ENCODE results near the gene NFIC. TPM values are rescaled to one million over a fixed set of nuclear protein-coding genes. Genes with fewer than 3 reads are reported as not detected.
A peak's percentile ranks its signal among the peaks of the same experiment; 100 is the strongest.
"Not testable (repeated sequence)": the region's sequence is repeated elsewhere in the genome, so short reads cannot be mapped to it uniquely, and the experiment has no call there.

NFIC gene
- total RNA-seq, 6 experiments from 2014 or later, result 94.6 to 168 (median 120) TPM

DNA sequence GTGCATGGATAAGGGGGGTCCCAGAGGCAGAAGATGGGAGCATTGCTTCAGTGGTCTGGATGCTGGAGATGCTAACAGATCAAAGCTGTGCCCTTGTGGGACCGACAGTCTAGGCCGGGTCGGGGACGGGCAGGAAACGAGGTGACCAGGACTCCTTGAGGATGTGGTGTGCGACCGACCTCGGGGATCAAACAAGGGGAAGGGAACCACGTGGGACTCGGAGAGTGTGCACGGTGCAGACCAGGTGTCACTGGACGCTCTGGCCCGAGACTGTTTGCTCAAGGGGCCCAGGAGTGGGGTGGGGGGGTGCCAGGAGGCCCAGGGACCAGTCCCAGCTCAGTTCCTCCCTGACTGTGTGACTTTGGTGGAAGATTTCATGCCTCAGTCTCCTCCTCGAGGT is 6.0 kb downstream of the NFIC start:
- Histone ChIP-seq H3K9me3 (no peaks in the 10 kb centered on the region), H3K27me3 (no peaks in the 10 kb centered on the region), H3K27ac (peak overlapping the region in 2 of 3 donors; percentile 89 to 90), H3K4me1 (peaks cover 3 to 55% (median 20%) of the 10 kb centered on the region in 4 donors), H3K36me3 (no peaks in the 10 kb centered on the region), H3K4me3 (no peak overlapping the region)
- DNase-seq (no peak), ATAC-seq (no peak)
- 42% methylated on average over 10 of the region's 14 CpGs for WGBS (ENCODE audit: insufficient coverage, low coverage, low lambda C conversion rate, missing lambda C conversion rate)
- TF ChIP-seq, protein P1, sequence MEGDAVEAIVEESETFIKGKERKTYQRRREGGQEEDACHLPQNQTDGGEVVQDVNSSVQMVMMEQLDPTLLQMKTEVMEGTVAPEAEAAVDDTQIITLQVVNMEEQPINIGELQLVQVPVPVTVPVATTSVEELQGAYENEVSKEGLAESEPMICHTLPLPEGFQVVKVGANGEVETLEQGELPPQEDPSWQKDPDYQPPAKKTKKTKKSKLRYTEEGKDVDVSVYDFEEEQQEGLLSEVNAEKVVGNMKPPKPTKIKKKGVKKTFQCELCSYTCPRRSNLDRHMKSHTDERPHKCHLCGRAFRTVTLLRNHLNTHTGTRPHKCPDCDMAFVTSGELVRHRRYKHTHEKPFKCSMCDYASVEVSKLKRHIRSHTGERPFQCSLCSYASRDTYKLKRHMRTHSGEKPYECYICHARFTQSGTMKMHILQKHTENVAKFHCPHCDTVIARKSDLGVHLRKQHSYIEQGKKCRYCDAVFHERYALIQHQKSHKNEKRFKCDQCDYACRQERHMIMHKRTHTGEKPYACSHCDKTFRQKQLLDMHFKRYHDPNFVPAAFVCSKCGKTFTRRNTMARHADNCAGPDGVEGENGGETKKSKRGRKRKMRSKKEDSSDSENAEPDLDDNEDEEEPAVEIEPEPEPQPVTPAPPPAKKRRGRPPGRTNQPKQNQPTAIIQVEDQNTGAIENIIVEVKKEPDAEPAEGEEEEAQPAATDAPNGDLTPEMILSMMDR (IDR thresholded peaks at IDR 0.05), result no peak
- intact Hi-C loops (cut with DNase I), result loop anchor here in 1 of 2 donors (10.0 kb wide), 1 partner anchor 52 kb away; no protein-coding TSS in a partner anchor

DNA sequence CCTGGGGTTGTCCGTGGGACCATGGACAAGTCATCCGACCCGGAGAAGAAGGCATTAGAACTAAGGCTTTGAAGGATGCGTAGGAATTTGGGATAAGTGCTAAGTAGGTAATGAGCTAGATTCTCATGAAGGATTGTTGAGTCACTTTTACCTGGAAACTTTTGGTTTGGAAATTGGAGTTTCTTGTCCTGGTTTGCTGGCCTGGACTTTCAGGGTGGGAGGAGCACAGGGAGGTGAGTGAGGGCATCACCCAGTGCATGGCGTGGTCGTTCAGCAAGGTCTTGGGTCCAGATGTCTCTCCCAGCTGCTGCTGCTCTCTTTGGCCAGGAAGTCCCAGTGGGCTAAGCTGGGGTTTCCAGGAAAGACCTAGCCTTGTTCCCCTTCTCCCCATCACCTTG is 7.6 kb downstream of the NFIC start:
- Histone ChIP-seq H3K27me3 (no peaks in the 10 kb centered on the region), H3K36me3 (no peaks in the 10 kb centered on the region), H3K4me3 (no peak overlapping the region), H3K4me1 (peaks cover 0 to 55% (median 20%) of the 10 kb centered on the region in 4 donors), H3K27ac (peak overlapping the region; percentile 83 to 90 (median 89)), H3K9me3 (no peaks in the 10 kb centered on the region)
- DNase-seq, result no peak
- intact Hi-C loops (cut with DNase I), result loop anchor here in 1 of 2 donors (10.0 kb wide), 1 partner anchor 51 kb away; no protein-coding TSS in a partner anchor
- WGBS (ENCODE audit: insufficient coverage, low coverage, low lambda C conversion rate, missing lambda C conversion rate), result 53% methylated on average over 4 of the region's 6 CpGs
- ATAC-seq, result no peak
- TF ChIP-seq, protein P1 (IDR thresholded peaks at IDR 0.05), result no peak
- no peak for TF ChIP-seq POLR2A (IDR thresholded peaks at IDR 0.05)

DNA sequence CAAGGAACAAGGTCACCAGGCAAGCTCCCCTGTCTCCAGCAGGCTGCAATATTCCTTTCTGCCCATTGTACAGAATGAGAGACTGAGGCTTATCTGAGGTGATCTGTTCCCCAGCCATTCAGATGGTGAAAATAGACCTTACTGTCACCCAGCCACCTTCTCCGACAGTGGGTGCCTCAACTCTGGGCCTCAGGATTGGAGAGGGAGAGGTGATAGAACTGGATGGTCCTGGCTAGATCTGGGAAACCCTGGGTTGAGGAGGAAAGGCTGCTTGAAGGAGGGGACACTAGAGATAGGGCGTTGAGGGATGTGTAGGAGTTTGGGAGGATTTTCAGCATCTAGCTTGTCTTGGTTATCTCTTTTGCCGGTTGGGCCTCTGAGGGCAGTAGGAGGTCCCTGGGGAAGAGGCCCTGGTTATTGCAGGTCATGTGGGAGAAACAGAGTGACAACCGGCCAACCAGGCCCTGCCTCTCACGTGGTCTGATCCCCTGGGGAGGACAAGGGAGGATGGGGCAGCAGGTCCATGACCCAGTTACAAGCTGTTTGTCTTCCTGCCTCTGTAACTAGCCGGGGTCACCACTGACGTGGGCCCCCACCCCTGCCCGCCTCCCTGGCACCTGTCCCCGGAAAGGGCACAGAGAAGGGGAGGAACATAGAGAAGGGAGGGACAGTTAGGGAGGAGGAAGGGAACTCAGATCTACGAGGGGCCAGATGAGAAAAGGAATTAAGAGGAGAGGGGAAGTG is 8.2 kb downstream of the NFIC start:
- peak overlapping the region; percentile 83 to 90 (median 89) for H3K27ac ChIP-seq
- intact Hi-C loops (cut with DNase I), result loop anchor here in 1 of 2 donors (10.0 kb wide), 1 partner anchor 50 kb away; no protein-coding TSS in a partner anchor
- no peaks in the 10 kb centered on the region for H3K27me3 ChIP-seq
- no peaks in the 10 kb centered on the region for H3K9me3 ChIP-seq
- H3K4me3 ChIP-seq, result peak overlapping the region in 2 of 3 donors; percentile 37 to 46
- 9% methylated on average over 10 of the region's 10 CpGs for WGBS (ENCODE audit: insufficient coverage, low coverage, low lambda C conversion rate, missing lambda C conversion rate)
- no peaks in the 10 kb centered on the region for H3K36me3 ChIP-seq
- peak; percentile 64 to 81 (median 76) for ATAC-seq
- DNase-seq, result peak; percentile 91 to 97 (median 96)
- peaks cover 0 to 59% (median 20%) of the 10 kb centered on the region in 4 donors for H3K4me1 ChIP-seq
- TF ChIP-seq POLR2A (IDR thresholded peaks at IDR 0.05), result no peak
- TF ChIP-seq, protein P1 (IDR thresholded peaks at IDR 0.05), result no peak

DNA sequence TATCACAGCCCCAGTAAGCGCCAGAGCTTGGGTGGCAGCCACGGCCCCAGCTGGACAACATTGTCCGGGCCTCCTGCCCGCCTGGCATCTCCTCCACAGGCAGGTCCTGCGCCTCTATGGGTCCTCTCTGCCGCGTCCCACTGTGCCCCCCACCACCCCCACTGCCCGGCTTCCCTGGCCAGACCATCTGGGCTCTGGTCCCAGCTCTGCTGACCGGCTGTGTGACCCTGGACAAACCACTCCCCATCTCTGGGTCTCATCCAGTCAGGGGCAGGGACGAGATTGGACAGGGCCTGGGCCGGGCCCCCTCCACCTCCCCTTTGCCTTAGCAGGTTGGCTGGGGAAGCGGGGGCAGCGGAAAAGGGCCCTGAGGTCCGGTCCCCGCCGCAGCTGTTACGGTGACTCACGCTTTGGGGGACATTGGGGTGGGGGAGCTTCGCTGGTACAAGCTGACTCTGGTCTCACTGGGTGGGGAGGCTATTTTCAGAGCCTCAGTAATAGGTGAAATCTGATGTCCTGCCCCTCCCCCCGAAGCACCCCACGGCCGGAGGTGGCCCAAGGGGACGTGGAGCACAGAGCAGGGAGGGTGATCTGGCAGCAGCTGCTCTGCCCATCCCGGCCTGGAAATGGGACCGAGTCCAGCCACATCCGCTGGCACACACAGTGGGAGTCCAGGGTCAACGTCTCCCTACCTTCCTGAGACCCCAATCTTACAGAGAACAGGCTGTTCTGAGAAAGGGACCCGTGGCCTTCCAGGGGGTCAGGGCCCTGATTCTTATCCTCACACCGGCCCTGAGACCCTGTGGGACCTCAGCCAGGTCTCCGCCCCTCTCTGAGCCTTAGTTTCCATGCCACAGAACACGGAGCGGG is 9.1 kb downstream of the NFIC start:
- DNase-seq (peak; percentile 91 to 98 (median 97)), ATAC-seq (peak; percentile 74 to 85 (median 76))
- WGBS (ENCODE audit: insufficient coverage, low coverage, low lambda C conversion rate, missing lambda C conversion rate), result 20% methylated on average over 2 of the region's 32 CpGs
- TF ChIP-seq POLR2A (IDR thresholded peaks at IDR 0.05), result peak; percentile 70
- TF ChIP-seq, protein P1 (IDR thresholded peaks at IDR 0.05), result no peak
- Histone ChIP-seq H3K36me3 (no peaks in the 10 kb centered on the region), H3K9me3 (no peaks in the 10 kb centered on the region), H3K4me1 (peaks cover 0 to 67% (median 23%) of the 10 kb centered on the region in 4 donors), H3K27ac (peak overlapping the region; percentile 83 to 90 (median 89)), H3K27me3 (no peaks in the 10 kb centered on the region), H3K4me3 (peak overlapping the region; percentile 14 to 46 (median 37))
- intact Hi-C loops (cut with DNase I), result loop anchor here in 1 of 2 donors (10.0 kb wide), 1 partner anchor 49 kb away; no protein-coding TSS in a partner anchor

DNA sequence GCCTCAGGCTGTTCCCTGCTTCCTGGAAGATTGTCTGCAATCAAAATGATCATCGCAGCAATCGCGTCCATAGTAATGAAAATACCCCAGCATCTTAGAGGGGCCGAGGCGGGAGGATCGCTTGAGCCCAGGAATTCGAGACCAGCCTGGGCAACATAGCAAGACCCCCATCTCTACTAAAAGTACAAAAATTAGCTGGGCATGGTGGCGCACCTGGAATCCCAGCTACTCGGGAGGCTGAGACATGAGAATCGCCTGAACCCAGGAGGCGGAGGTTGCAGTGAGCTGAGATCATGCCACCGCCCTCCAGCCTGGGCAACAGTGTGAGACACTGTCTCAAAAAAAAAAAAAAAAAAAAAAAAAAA is 9.7 kb downstream of the NFIC start:
- intact Hi-C loops (cut with DNase I), result loop anchor here in 1 of 2 donors (10.0 kb wide), 1 partner anchor 49 kb away; no protein-coding TSS in a partner anchor
- not testable (repeated sequence) for H3K9me3 ChIP-seq, H3K27me3 ChIP-seq, H3K36me3 ChIP-seq, ATAC-seq, DNase-seq
- Histone ChIP-seq H3K27ac (peak overlapping the region; percentile 83 to 90 (median 89)), H3K4me3 (peak overlapping the region in 2 of 3 donors; percentile 37 to 46), H3K4me1 (peaks cover 0 to 66% (median 26%) of the 10 kb centered on the region in 4 donors)
- WGBS (ENCODE audit: insufficient coverage, low coverage, low lambda C conversion rate, missing lambda C conversion rate), result 32% methylated on average over 7 of the region's 12 CpGs

Measured in right lobe of liver (tissue), 6 donors.